SK-N-MC (cell line): ENCODE data around the gene IPO13.
A peak's percentile ranks its signal among the peaks of the same experiment; 100 is the strongest.

Experiments
- DNase-seq: peaks from one replicate; pipeline ENCODE4 v3.0.0-alpha.2; 2011; ENCODE audit warnings: low read depth, low spot score
- H3K27ac ChIP-seq: fragments of 200-600 bp; sonication (generic); 2 replicates; pipeline ENCODE4 v1.5.1; 2016; ENCODE audit warnings: mixed run types
- H3K36me3 ChIP-seq: fragments of 200-600 bp; sonication (generic); 2 replicates; pipeline ENCODE4 v1.6.1; 2017; ENCODE audit warnings: antibody characterized with exemption, low read length, mixed read lengths; ENCODE audit not compliant: insufficient read depth
- H3K4me3 ChIP-seq: fragments of 200-600 bp; sonication (generic); 2 replicates; pipeline ENCODE4 v1.5.1; 2016
- H3K9ac ChIP-seq: fragments of 200-600 bp; sonication (generic); 2 replicates; pipeline ENCODE4 v1.8.0; 2017; ENCODE audit warnings: mixed run types, mixed read lengths; ENCODE audit not compliant: insufficient read length
- H3K9me3 ChIP-seq: fragments of 200-600 bp; sonication (generic); 2 replicates; pipeline ENCODE4 v1.6.1; 2017; ENCODE audit warnings: low read depth, mild to moderate bottlenecking, antibody characterized with exemption, low read length, moderate library complexity, mixed read lengths
- EZH2 ChIP-seq: fragments of 200-600 bp; sonication (generic); IDR thresholded peaks from one replicate; pipeline ENCODE4 v1.6.1; 2017; ENCODE audit warnings: antibody characterized with exemption
- FOXP2 ChIP-seq: optimal IDR thresholded peaks from 2 replicates; pipeline ENCODE3; 2011; ENCODE audit warnings: mild to moderate bottlenecking, moderate library complexity; ENCODE audit not compliant: insufficient read depth; ENCODE audit errors: extremely low read length, control extremely low read depth
- POLR2AphosphoS5 ChIP-seq: IDR thresholded peaks from 2 replicates; pipeline ENCODE4 v1.6.1; 2012; ENCODE audit warnings: mild to moderate bottlenecking, low read depth, low read length, borderline replicate concordance

IPO13 gene, protein sequence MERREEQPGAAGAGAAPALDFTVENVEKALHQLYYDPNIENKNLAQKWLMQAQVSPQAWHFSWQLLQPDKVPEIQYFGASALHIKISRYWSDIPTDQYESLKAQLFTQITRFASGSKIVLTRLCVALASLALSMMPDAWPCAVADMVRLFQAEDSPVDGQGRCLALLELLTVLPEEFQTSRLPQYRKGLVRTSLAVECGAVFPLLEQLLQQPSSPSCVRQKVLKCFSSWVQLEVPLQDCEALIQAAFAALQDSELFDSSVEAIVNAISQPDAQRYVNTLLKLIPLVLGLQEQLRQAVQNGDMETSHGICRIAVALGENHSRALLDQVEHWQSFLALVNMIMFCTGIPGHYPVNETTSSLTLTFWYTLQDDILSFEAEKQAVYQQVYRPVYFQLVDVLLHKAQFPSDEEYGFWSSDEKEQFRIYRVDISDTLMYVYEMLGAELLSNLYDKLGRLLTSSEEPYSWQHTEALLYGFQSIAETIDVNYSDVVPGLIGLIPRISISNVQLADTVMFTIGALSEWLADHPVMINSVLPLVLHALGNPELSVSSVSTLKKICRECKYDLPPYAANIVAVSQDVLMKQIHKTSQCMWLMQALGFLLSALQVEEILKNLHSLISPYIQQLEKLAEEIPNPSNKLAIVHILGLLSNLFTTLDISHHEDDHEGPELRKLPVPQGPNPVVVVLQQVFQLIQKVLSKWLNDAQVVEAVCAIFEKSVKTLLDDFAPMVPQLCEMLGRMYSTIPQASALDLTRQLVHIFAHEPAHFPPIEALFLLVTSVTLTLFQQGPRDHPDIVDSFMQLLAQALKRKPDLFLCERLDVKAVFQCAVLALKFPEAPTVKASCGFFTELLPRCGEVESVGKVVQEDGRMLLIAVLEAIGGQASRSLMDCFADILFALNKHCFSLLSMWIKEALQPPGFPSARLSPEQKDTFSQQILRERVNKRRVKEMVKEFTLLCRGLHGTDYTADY

DNA sequence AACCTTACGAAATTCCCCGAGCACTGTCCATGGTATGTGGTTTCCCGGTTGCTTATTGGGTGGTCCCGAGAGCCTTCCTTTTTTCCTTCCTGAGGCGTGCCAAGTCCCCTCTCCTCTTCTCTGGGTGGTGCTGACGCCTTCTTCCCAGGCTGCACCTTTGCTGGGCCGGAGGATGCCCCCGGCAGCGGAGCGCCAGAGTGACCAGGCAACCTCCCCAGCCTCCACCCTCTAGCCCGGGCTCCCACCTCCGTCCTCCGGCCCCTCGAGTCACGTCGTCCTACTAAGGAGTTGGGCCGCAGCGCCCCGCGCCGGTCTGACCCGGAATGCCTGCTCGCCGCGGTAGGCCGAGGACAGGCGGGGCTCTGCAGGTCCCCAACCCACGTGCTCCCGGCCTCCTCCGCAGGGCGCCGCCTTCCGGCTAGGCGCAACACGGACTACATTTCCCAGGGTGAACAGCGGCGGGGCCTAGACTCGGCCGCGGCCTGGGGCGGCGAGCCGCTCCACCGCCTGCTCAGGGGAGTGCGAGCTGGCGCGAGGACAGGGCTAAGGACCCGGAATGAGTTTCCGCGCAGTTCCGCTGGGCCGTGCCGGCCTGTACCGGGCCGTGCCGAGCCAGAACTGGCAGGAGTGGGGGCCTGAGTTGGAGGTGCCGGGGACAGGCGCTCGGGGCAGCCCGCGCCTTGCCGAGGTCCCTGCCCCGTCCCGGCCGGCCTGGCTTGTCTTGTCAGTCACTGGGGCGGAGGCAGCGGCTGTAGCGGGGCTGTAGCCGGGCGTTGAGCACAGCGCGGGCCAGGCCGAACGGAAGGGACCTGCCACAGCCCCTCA is at the start of gene IPO13:
TSS of gene IPO13 (plus strand) at position 715 of the 825 bp plus-strand sequence. CDS start 651 bp downstream, outside the sequence.
- peak within 1 kb of the TSS; percentile 98 for H3K4me3 ChIP-seq
- H3K36me3 ChIP-seq = peaks cover 10% of the 10 kb centered on the region
- peak within 1 kb of the TSS; percentile 97 for H3K27ac ChIP-seq
- TF ChIP-seq POLR2AphosphoS5 (peak; percentile 76), FOXP2 (no peak)
- H3K9me3 ChIP-seq = no peaks in the 10 kb centered on the region
- H3K9ac ChIP-seq = peak within 1 kb of the TSS; percentile 98
- DNase-seq = peak; percentile 65

DNA sequence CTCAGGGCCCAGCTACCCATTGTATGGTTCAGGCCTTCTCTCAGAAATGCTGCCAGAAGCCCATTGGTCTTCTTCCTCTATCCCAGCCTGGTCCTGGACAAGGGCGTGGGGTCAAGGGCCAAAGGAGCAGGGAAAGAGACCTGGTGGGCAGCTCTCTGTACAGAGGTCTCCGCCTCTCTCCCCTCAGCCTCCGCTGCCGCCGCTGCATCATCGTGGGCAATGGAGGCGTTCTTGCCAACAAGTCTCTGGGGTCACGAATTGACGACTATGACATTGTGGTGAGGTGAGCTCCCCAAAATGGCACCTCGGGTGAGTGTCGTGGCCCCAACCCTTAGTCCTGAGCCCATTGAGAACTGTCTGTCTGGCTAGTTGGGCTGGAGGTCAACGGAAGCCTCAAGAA is 47.8 kb upstream of the IPO13 start:
- no peak overlapping the region for H3K27ac ChIP-seq
- peaks cover 14% of the 10 kb centered on the region; the same call in 1 of the 2 replicates for H3K36me3 ChIP-seq
- H3K4me3 ChIP-seq = no peak overlapping the region
- no peak for DNase-seq
- H3K9me3 ChIP-seq = no peaks in the 10 kb centered on the region
- no peak for TF ChIP-seq FOXP2
- no peak for TF ChIP-seq EZH2
- TF ChIP-seq POLR2AphosphoS5 = no peak
- no peak overlapping the region for H3K9ac ChIP-seq

DNA sequence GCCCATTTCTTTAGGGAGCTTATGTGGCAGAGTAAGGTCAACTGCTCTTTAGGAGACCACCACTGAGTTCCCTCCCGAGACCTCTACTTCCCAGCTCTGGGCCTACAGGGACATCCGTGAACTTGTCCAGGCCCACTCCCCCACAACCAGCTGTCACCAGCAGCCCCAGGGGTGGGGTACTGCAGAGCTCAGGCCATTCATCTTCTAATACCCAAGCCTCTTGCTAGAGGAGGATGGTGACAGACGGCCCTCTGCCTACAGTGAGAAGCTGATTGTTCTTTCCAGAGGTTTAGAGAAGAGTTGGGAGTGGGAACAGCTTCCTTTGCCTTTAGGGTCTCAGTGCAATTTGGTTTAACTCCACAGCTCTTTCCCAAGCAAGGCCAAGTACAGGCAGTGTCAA is 46.4 kb upstream of the IPO13 start:
- Histone ChIP-seq H3K4me3 (no peak overlapping the region), H3K9ac (no peak overlapping the region), H3K9me3 (no peaks in the 10 kb centered on the region), H3K27ac (no peak overlapping the region), H3K36me3 (peaks cover 10% of the 10 kb centered on the region; the same call in 1 of the 2 replicates)
- TF ChIP-seq EZH2 (no peak), POLR2AphosphoS5 (no peak), FOXP2 (no peak)
- no peak for DNase-seq

DNA sequence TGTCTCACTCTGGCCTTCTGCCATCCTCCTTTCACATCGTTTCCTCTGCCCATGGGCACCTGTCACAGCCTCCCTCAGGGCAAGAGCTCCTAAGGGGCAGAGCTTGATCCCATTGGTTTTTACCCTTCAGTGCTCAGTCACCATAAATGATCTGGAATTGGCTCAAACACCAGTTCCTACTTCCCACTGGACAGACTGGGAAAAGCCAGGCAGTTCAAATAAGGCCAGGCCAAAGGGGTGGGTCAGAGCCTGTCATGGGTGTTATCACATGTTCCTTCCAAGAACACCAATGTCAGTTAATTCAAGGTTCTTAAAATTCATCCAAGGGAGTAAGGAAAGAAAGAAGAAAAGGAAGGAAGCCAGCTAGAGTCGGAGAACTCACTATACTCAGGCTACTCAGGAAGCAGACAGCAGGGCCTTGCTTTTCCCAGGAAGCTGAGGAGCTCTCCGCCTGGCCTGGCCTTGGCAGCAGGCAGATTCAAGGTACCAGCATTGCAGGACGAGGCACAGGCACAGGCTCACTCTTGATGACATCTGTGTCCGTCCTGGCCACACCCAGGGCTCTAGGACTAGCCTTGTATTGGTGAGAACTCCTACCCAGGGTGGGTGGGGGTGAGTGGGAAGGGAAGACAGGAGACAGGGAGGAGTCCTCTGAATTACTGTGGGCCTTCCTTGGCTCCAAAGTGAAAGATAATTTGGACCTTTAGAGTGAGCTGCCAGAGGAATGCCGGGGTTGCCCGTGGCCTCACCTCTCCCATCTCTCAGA is 45.4 kb upstream of the IPO13 start:
- Histone ChIP-seq H3K4me3 (no peak overlapping the region), H3K27ac (no peak overlapping the region), H3K36me3 (peaks cover 6% of the 10 kb centered on the region; the same call in 1 of the 2 replicates), H3K9me3 (no peaks in the 10 kb centered on the region), H3K9ac (no peak overlapping the region)
- no peak for DNase-seq
- no peak for TF ChIP-seq EZH2
- TF ChIP-seq FOXP2 = no peak
- TF ChIP-seq POLR2AphosphoS5 = no peak

DNA sequence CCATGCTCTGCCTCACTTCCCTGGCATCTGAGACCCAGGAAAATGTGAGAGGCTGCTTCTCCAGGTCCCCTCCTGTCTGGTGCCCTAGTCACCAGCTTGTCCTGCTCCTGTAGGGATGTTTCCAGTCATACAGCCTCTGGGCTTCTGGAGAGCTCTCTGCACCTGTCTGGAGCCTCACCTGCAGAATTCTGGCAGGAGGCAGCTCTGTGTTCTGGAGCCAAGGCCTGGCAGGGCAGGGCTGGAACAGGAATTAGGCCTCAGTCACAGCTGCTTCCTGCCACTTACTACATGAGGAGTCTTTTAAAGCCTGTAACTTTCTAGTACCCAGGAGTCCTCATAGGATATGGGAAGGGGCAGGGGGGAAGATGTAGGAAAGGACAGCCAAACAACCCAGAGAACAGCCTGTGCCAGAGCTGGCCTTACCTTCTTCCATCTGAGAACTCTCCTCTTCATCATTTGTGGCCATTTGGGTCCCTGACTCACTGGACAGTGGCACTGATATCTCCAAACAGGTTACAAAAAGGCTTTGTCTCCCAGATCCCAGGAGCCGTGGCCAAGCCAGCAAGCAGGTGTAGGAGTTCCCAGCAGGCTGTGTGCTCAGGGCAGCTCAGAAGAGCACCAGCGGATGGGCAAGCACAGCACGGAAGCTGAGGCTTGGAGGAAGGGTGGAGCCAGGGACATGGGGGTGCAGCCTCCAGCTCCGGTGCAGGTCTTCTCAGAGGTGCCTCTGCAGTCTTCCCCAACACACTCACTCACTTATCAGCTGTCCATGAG is 44.5 kb upstream of the IPO13 start:
- TF ChIP-seq EZH2 (no peak), FOXP2 (no peak), POLR2AphosphoS5 (no peak)
- H3K9me3 ChIP-seq = no peaks in the 10 kb centered on the region
- no peak for DNase-seq
- H3K4me3 ChIP-seq = no peak overlapping the region
- H3K36me3 ChIP-seq = peaks cover 6% of the 10 kb centered on the region; the same call in 1 of the 2 replicates
- no peak overlapping the region for H3K9ac ChIP-seq
- H3K27ac ChIP-seq = no peak overlapping the region

DNA sequence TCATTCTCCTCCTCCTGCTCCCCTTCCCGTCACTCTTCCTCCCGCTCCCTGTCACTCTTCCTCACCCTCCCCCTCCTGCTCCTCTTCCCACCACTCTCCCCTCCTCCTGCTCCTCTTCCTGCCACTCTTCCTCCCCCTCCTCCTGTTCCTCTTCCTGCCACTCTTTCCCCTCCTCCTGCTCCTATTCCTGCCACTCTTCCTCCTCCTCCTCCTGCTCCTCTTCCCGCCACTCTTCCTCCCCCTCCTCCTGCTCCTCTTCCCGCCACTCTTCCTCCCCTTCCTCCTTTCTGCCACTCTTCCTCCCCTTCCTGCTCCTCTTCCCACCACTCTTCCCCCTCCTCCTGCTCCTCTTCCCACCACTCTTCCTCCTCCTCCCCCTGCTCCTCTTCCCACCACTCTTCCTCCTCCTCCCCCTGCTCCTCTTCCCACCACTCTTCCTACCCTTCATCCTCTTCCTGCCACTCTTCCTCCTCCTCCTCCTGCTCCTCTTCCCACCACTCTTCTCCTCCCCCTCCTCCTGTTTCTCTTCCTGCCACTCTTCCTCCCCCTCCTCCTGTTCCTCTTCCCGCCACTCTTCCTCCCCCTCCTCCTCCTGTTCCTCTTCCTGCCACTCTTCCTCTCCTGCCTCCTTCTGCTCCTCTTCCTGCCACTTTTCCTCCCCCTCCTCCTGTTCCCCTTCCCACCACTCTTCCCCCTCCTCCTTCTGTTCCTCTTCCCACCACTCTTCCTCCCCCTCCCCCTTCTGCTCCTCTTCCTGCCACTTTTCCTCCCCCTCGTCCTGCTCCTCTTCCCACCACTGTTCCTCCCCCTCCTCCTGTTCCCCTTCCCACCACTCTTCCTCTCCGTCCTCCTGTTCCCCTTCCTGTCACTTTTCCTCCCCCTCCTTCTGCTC is 41.8 kb upstream of the IPO13 start:
- H3K9ac ChIP-seq = no peak overlapping the region
- no peaks in the 10 kb centered on the region; the same call in 1 of the 2 replicates for H3K36me3 ChIP-seq
- no peak overlapping the region for H3K27ac ChIP-seq
- no peak overlapping the region for H3K4me3 ChIP-seq
- no peak for DNase-seq
- TF ChIP-seq FOXP2 (no peak), POLR2AphosphoS5 (no peak), EZH2 (no peak)
- no peaks in the 10 kb centered on the region for H3K9me3 ChIP-seq
